GM12874 (cell line): Measurements from ENCODE around the gene TNN.

Source experiments
- TF ChIP-seq, protein P1 (sequence below): IDR thresholded peaks from 2 replicates; pipeline ENCODE4 v1.5.1; 2011; ENCODE audit warnings: low read depth, mild to moderate bottlenecking, control low read depth, low read length, moderate library complexity; ENCODE audit not compliant: insufficient read depth

Gene TNN

DNA sequence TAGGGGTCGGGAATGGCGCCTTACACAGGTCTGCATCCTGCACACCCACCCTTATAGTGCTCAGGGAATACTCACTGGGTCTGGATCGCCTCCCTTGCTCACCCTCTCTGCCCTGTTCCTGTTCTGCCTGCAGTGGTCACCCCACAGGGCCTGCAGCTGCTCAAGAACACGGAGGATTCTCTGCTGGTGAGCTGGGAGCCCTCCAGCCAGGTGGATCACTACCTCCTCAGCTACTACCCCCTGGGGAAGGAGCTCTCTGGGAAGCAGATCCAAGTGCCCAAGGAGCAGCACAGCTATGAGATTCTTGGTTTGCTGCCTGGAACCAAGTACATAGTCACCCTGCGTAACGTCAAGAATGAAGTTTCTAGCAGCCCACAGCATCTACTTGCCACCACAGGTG, 12.4 kb downstream of the TNN start:
- TF ChIP-seq, protein P1, sequence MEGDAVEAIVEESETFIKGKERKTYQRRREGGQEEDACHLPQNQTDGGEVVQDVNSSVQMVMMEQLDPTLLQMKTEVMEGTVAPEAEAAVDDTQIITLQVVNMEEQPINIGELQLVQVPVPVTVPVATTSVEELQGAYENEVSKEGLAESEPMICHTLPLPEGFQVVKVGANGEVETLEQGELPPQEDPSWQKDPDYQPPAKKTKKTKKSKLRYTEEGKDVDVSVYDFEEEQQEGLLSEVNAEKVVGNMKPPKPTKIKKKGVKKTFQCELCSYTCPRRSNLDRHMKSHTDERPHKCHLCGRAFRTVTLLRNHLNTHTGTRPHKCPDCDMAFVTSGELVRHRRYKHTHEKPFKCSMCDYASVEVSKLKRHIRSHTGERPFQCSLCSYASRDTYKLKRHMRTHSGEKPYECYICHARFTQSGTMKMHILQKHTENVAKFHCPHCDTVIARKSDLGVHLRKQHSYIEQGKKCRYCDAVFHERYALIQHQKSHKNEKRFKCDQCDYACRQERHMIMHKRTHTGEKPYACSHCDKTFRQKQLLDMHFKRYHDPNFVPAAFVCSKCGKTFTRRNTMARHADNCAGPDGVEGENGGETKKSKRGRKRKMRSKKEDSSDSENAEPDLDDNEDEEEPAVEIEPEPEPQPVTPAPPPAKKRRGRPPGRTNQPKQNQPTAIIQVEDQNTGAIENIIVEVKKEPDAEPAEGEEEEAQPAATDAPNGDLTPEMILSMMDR = no peak

GRCh38 chr1:175081983-175082382, 14.3 kb downstream of the TNN start:
- TF ChIP-seq, protein P1 = no peak

GRCh38 chr1:175088525-175088951, 20.9 kb downstream of the TNN start:
- TF ChIP-seq, protein P1 = no peak

- TF ChIP-seq, protein P1 = no peak
These were observed 21.6 kb downstream of the TNN start for GRCh38 chr1:175089136-175089718.

GRCh38 chr1:175090780-175091179, 23.1 kb downstream of the TNN start:
- TF ChIP-seq, protein P1 = no peak

DNA sequence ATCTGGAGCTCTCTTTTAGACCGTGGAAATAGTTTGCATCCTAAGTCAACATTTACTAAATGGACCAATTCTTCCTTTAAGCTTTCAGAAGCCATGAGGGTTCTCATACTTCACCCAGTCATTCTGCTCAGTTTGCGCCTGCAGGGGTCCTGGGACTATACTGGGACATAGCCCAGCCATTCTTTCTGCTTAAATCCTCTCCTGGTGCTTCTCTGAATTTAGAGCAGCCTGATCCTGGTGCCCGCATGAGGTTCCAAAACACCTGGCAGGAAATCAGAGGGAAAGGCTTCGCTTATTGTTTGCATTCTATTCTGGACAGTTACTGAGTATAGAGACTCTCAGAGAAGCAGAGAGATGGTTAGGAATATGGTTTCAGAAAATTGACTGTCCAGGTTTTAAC, 27.0 kb downstream of the TNN start:
- TF ChIP-seq, protein P1 = no peak

DNA sequence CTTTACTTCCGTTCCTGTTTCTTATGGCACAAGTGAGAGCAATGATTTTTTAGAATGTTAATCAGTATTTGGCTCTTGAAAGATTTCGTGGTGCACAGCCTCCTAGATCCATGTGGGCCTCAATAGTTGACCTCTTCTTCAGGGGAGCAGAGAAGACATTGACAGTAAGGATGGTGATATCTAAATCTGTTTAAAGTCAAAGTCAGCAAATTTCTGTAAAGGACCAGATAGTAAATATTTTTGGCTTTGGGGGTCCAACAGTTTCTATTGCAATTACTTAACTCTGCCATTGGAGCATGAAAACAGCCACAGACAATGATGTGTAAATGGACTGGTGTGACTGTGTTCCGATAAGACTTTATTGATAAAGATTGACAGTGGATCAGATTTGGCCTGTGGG, 27.4 kb downstream of the TNN start:
- TF ChIP-seq, protein P1 = no peak

GRCh38 chr1:175095978-175096607, 28.5 kb downstream of the TNN start:
- TF ChIP-seq, protein P1 = no peak
